ENCODE measurements around the gene AMIGO1.

GRCh38 chr1:109516872-109517271 is 7.3 kb upstream of the AMIGO1 start:
- no peak for TF ChIP-seq CTCF (IDR thresholded peaks at IDR 0.05)
- no peak for TF ChIP-seq POLR2A (IDR thresholded peaks at IDR 0.05)

Measured in body of pancreas (tissue), 4 donors.